NCI-H226 (cell line): ENCODE results near the gene SMAD9.
"Not testable (repeated sequence)": the region's sequence is repeated elsewhere in the genome, so short reads cannot be mapped to it uniquely, and the experiment has no call there.

Experiments
- DNase-seq: peaks from one replicate; pipeline ENCODE4 v3.0.0-alpha.2; 2015

SMAD9 gene

GRCh38 chr13:36910545-36910944, 9.5 kb downstream of the SMAD9 start:
- DNase-seq: no peak

DNA sequence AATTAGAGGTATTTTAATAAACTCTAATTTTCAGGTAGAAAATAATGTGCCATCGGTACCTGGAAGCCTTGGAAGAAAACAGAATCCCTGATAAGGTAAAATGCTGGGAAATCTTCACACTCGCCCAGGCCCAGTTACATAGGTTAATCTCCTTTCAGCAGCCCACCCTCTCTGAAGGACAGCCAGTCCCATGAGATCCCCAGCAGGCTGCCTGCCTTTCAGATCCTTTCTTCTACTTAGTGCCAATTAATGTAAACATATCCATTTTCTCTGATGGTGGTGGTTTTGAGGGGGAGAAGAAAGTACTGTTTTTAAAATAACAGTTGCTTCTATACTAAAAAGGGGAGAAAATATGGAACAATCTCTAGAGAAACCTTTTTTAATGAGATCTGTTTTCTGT, 12.2 kb downstream of the SMAD9 start:
- DNase-seq: no peak

DNA sequence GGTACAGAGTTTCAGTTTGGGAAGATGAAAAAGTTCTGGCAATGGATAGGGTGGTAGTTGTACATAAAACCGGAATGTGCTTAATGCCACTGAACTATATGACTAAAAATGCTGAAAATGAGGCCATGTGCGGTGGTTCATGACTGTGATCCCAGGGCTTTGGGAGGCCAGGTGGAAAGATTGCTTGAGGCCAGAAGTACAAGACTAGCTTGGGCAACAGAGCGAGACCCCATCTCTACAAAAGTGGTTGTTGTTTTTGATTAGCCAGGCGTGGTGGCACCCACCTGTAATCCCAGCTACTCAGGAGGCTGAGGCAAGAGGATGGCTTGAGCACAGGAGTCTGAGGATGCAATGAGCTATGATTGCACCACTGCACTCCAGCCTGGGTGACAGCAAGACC, 12.8 kb downstream of the SMAD9 start:
- DNase-seq: no peak

GRCh38 chr13:36905944-36906343, 14.1 kb downstream of the SMAD9 start:
- DNase-seq: no peak

DNA sequence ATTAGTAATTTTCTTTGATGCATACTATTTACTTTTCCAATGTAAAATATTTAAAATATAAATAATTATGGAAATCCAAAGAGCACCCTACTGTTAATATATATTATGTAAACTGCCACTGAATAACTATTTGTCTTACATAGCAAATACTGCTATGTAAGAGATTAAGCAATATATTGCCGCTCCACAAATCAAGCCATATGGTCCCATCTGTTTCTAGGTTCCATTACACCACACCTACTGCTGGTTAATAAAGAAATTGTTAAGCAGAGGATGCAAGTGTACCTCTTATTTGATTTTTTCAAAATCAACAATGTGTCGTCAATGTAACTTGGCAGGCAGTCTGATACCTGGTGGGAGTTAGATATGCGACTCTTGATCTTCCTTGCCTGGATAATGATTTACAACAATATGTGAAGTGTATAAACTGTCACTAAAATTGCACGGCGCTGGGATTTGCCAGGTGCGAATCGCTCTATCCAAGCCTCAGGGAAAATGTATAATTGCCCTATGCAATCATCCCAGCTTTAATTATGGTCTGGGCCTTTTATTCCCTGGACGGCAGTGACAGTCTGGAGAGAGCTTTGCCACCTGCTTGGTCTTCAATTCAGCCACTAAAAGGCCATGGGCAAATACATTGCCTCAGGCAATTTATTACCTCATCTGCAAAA, 16.0 kb downstream of the SMAD9 start:
- DNase-seq: no peak

DNA sequence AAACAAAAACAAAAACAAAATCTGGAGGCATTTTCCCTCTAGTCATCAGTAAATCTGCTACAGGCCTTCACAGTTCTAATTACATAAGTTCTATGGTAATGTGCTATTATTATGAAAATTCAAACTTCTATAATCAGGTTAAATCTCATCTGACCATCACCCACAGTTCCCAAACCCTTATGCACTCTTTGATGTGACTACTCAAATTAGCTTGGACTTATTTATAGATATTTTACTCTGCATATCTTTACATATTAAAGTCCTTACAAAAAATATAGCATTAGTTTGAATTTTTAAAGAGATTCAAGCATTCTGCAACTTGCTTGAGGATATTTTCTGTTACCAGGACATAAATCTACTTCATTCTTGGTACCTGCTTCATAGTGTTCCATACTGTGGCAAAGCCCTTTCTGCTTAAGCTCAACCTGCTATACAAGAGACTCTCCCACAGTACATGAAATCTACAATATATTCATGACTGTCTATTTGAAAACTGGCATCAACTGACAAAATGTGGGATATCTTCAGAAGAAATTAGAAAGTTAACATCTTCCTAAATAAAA, 22.9 kb downstream of the SMAD9 start:
- DNase-seq: no peak

GRCh38 chr13:36891752-36892151, 28.3 kb downstream of the SMAD9 start:
- no peak for DNase-seq

- no peak for DNase-seq
These were observed 31.4 kb downstream of the SMAD9 start for GRCh38 chr13:36888645-36889044.

DNA sequence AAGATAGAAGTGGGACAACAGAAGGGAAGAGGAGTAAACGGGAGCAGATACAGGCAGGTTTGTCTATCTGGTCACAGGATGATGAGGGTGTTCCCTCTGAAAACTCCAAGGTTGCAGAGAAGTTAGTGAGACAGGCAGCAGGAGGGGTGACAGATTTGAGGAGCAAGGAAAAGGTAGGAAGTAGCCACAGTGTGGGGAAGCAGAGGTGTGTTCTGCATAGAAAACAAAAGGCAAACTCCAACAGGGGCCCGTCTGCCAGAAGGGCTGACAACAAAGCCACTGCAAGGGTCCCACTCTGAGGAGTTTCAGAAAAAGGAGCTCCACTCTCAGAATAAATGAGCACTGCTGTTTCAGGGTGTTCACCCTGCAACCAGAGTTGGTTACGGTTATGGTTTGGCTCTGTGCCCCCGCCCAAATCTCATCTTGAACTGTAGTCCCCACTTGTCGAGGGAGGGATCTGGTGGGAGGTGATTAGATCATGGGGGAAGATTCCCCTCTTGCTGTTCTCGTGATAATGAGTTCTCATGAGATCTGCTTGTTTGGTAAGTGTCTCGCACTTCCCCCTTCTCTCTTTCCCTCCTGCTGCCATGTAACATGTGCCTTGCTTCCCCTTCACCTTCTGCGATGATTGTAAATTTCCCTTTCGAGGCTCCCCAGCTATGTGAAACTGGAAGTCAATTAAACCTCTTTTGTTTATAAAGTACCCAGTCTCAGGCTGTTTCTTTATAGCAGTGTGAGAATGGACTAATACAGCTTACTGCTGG, 32.1 kb downstream of the SMAD9 start:
- DNase-seq: no peak

DNA sequence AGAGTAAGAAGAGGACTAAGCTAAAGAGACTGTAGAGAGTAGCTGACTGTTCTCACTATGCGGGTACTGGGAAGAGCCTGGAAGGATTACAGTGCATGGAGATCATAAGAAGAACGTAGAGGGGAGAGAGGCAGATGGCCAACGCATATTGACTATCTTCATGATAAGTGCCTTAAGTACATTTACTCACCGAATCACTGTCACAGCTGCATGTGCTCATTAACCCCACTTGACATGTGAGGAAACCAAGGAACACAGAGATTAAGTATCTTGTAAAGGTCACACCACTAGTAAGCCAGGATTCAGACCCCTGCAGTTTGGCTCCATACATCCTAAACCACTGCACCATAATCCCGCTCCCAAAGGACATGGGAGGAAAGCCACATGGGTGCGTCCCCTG, 34.1 kb downstream of the SMAD9 start:
- DNase-seq: no peak

DNA sequence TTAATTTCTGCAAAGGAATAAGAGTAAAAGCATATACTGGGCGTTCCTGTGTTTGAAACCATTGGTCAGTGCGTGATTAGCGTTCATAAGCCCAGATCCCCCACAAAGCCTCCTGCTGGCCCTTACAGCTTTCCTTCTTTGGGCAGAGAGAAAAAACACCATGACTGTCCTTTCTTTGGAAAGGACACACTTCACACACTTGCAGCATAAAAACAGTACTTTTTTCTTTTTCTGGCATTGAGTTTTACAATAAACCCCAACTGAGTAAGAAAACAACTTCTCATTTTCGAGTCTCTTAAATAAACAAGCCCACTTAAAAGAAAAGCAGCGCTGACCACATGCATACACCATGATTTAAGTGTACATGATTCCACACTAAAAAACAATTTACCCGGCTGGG, 35.8 kb downstream of the SMAD9 start:
- no peak for DNase-seq

- DNase-seq: no peak
These were observed 36.2 kb downstream of the SMAD9 start for GRCh38 chr13:36883824-36884223.

- DNase-seq: not testable (repeated sequence)
These were observed 36.6 kb downstream of the SMAD9 start for GRCh38 chr13:36883392-36883791.

GRCh38 chr13:36882829-36883390, 37.1 kb downstream of the SMAD9 start:
- DNase-seq: no peak

- DNase-seq: no peak
These were observed 39.1 kb downstream of the SMAD9 start for GRCh38 chr13:36880961-36881360.

DNA sequence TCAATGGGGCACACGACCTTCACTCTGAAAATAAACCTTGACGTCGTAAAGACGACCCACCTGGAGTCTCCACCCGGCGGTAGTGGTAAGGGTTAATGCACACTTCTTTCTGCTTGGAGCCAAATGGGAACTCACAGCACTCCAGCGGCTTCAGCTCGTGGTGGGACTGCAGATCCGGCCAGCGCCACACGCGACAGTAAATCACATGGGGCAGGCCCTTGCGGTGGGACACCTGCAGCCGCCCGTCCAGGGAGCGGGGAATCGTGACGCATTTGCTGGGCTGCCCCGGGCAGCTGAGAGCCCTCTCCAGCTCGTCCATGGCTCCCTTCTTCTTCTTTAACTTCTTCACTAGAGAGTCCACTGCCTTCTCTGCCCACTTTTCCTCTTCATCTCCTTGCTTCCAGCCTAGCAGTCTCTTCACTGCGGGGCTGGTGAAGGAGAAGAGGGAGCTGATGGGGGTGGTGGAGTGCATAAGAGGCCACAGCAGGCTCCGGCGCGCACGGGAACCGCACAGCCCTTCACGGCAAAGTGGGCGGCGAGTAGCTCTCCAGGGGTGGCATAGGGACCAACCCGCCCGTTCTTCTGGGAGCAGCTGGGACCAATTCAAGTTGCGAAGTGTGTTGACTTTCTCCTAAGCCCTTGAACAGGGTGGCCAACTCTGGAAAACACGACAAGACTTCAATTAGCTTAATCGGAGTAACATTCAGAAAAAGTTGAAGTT, 40.7 kb downstream of the SMAD9 start:
- DNase-seq: no peak

- no peak for DNase-seq
These were observed 44.1 kb downstream of the SMAD9 start for GRCh38 chr13:36875961-36876360.

DNA sequence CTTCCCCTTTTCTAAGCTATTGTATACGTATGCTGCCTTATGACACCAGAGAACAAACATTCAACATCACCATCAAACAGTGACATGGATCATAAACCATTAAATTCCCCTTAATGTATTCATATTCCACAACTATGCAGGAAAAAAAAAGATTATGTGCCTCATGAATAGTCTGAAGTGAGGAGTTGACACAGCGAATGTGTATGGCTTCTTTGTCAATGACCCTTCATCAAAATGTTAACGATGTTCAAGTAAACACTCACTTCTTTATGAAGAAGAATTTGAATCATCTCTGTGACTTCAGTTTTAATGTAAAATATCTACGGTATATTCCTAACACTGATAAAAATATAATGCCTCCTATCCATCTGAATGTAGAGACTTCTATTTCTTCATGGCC, 44.6 kb downstream of the SMAD9 start:
- DNase-seq: no peak

GRCh38 chr13:36872621-36873020, 47.4 kb downstream of the SMAD9 start:
- DNase-seq: no peak

DNA sequence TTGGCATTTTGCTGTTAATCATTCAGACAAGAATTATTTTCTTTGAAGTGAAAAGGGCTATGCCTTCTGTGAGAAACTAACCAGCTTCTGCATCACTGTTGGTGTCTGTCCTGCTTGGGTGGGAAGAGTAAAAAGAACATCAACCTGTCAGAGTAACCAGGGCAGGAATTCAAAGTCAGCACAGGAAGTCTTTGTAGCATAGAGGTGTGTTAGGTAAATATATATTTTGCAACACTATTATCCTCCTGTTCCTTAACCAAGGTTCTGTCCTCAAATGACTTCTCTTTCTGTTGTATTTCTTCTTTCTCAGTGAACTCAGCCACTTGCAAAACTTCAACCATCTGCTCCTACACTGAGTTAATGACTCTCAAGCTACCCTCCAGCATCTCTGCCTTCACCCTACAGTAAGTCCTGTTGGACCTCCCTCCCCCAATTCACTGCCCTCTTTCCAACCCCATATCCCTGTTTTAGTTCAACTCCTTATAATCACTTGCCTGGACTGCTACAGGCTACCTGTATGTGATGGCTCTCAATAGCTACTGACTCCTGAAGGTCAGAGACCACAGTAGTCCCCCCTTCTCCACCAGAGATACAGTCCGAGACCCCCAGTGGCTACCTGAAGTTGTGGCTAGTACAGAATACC, 49.9 kb downstream of the SMAD9 start:
- DNase-seq: no peak

DNA sequence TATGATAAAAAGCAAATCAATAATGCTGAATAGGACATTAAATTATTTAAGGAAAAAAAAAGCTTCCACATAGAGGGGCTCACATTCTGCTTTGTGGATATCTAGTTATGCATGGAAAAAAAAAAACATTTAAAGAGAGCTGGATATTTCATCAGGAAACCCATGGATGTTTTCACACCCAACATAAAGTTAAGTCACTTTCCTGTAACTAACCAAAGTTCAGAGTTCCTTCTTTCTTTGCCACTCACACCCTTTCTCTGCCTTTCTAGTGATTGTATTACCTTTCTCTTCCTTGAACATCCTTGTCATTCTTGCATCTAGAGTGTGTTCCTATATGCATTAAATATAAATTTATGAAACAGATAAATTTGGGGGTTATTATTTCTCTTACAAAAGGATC, 53.8 kb downstream of the SMAD9 start:
- DNase-seq: no peak

DNA sequence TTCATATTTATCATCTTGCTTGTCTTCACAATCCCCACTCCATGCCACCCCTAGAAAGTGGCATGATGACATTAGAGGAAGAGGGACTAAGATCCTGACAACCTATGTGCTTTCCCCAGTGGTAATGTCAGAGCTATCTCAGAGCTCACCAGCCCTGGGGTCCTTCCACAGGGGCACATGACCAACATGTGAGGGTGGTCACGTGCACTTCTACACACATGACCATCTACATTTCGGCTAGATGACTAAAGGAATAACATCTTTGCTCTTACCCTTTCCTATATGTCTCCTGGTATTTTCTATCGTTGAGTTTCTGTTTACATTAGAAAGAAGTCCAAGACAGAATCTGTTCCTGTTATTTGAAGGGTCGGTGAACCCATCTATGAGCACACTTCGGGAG, 54.8 kb downstream of the SMAD9 start:
- no peak for DNase-seq

DNA sequence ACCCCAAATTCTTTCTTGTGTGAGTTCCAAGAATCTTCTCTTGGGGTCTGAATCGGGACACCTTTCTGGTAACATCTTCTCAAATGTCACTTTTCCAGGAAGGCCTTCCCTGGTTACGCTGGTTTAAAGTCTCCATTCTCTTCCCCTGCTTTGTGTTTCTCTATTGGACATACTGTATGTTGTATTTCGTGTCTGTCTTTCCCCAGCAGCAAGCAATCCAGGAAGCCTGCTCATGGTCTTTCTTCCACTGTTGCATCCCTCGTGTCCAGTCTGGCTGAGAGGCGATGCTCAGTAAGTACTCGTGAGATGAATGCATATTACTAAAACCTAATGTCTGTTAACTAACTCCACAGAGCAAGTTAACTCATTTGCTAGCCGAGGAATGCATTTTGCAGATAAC, 57.3 kb downstream of the SMAD9 start:
- DNase-seq: no peak
